NCI-H446 (cell line): Measurements from ENCODE around the gene INMT.
"Not testable (repeated sequence)": the region's sequence is repeated elsewhere in the genome, so short reads cannot be mapped to it uniquely, and the experiment has no call there.

Source experiments
- DNase-seq, 2 experiments: peaks; one replicate each; lab custom pipeline; 2025; lab: John Stamatoyannopoulos, UW

The INMT gene

GRCh38 chr7:30751696-30752273 lies at the start of gene INMT:
Gene INMT, plus strand, starts transcription at chr7:30752135. Its CDS starts 16 bp downstream, at chr7:30752151.
- peak in 1 of 2 experiments; percentile 13 for DNase-seq

GRCh38 chr7:30702200-30702599 lies 49.7 kb upstream of the INMT start:
- DNase-seq: no peak

GRCh38 chr7:30703756-30704155 lies 48.2 kb upstream of the INMT start:
- DNase-seq: no peak

GRCh38 chr7:30705008-30705407 lies 46.9 kb upstream of the INMT start:
- DNase-seq: no peak

- DNase-seq: no peak
These were observed 46.3 kb upstream of the INMT start for GRCh38 chr7:30705596-30705995.

GRCh38 chr7:30706316-30706715 lies 45.6 kb upstream of the INMT start:
- DNase-seq: no peak

GRCh38 chr7:30706908-30707307 lies 45.0 kb upstream of the INMT start:
- DNase-seq: no peak

GRCh38 chr7:30707391-30708357 lies 44.3 kb upstream of the INMT start:
- no peak for DNase-seq

GRCh38 chr7:30708412-30708811 lies 43.5 kb upstream of the INMT start:
- no peak for DNase-seq

- no peak for DNase-seq
These were observed 43.0 kb upstream of the INMT start for GRCh38 chr7:30708983-30709382.

- DNase-seq: no peak
These were observed 42.4 kb upstream of the INMT start for GRCh38 chr7:30709549-30709948.

GRCh38 chr7:30710669-30711068 lies 41.3 kb upstream of the INMT start:
- DNase-seq: no peak

GRCh38 chr7:30713392-30713791 lies 38.5 kb upstream of the INMT start:
- DNase-seq: no peak

- no peak for DNase-seq
These were observed 37.8 kb upstream of the INMT start for GRCh38 chr7:30714129-30714528.

- no peak for DNase-seq
These were observed 34.8 kb upstream of the INMT start for GRCh38 chr7:30717181-30717580.

- not testable (repeated sequence) for DNase-seq
These were observed 32.5 kb upstream of the INMT start for GRCh38 chr7:30719434-30719833.

GRCh38 chr7:30721211-30721610 lies 30.7 kb upstream of the INMT start:
- DNase-seq: no peak

- DNase-seq: no peak
These were observed 29.7 kb upstream of the INMT start for GRCh38 chr7:30722187-30722586.

- no peak for DNase-seq
These were observed 29.3 kb upstream of the INMT start for GRCh38 chr7:30722671-30723070.

GRCh38 chr7:30723776-30724175 lies 28.2 kb upstream of the INMT start:
- DNase-seq: no peak

- DNase-seq: no peak
These were observed 25.5 kb upstream of the INMT start for GRCh38 chr7:30726296-30727006.

GRCh38 chr7:30727061-30727945 lies 24.6 kb upstream of the INMT start:
- DNase-seq: no peak
